Prostate gland (tissue), 2 donors: Measurements from ENCODE around the gene CABP2. TPM values are rescaled to one million over a fixed set of nuclear protein-coding genes. Genes with fewer than 3 reads are reported as not detected.

Experiments
- DNase-seq: peaks from one replicate; pipeline ENCODE4 v3.0.0-alpha.2; 2019; ENCODE audit warnings: low spot score
- H3K27ac ChIP-seq, 2 donors: fragments of 200-600 bp; sonication (generic); 2 replicates each; pipeline ENCODE4 v1.5.1; 2017 to 2019
- H3K27me3 ChIP-seq: fragments of 200-600 bp; sonication (generic); replicated peaks from 2 replicates; pipeline ENCODE4 v1.5.1; 2019; ENCODE audit not compliant: insufficient read depth
- H3K36me3 ChIP-seq, 2 donors: fragments of 200-600 bp; sonication (generic); 1 replicate in 1 of 2; 2 replicates in 1 of 2; pipeline versions ENCODE4 v1.5.1 to v1.8.1; 2017 to 2019
- H3K4me1 ChIP-seq: fragments of 200-600 bp; sonication (generic); replicated peaks from 2 replicates; pipeline ENCODE4 v1.5.1; 2019
- H3K4me3 ChIP-seq, 2 donors: fragments of 200-600 bp; sonication (generic); 2 replicates each; pipeline ENCODE4 v1.5.1; 2017 to 2019
- H3K9me3 ChIP-seq: fragments of 200-600 bp; sonication (generic); 2 replicates; pipeline ENCODE4 v1.5.1; 2017
- POLR2A ChIP-seq: fragments of 450-650 bp; IDR thresholded peaks from one replicate; pipeline ENCODE4 v1.6.1; 2016; ENCODE audit warnings: antibody characterized with exemption, mild to moderate bottlenecking
- POLR2AphosphoS5 ChIP-seq: sonication (generic); formaldehyde crosslinking; IDR thresholded peaks from one replicate; pipeline ENCODE4 v1.6.1; 2017; ENCODE audit warnings: antibody characterized with exemption
- WGBS: methylation state at CpG from one replicate; pipeline ENCODE4 v1.1.5; 2018; 5-methylcytosine and 5-hydroxymethylcytosine counted together
- intact Hi-C: fragments of 100-400 bp; cut with DNase I; formaldehyde crosslinking; loops from one replicate; pipeline ENCODE4 v1.14.2; 2022
- microRNA-seq: library from miRNA; unstranded; fragments of <30 nt; microRNA quantifications from one replicate; pipeline ENCODE4, GENCODE V29; 2016
- small RNA-seq, 2 donors: library from RNA; depleted of rRNA; stranded (forward); fragments of <200 nt; gene quantifications; one replicate each; pipeline ENCODE3, GENCODE V24; 2016
- total RNA-seq, 2 donors: library from RNA; depleted of rRNA; stranded (reverse); fragments of >200 nt; gene quantifications; one replicate each; pipeline ENCODE4 v1.1.0, GENCODE V29; 2016
- TF ChIP-seq, protein P1 (sequence below), 4 experiments: fragments of 200-600 bp in 2 of 4; fragments of 450-650 bp in 2 of 4; sonication (generic) in 2 of 4; IDR thresholded peaks; 1 replicate in 3 of 4; 2 replicates in 1 of 4; pipeline ENCODE4 v1.5.1; 2016 to 2019; ENCODE audit warnings: antibody characterized with exemption in 4 of 4, mild to moderate bottlenecking in 2 of 4, moderate library complexity in 2 of 4

CABP2 gene
- total RNA-seq, 2 donors from 2014 or later, result not detected

- no peak overlapping the region for H3K27ac ChIP-seq
- no peaks in the 10 kb centered on the region for H3K27me3 ChIP-seq
- no peak for DNase-seq
- peaks cover 4% of the 10 kb centered on the region for H3K4me1 ChIP-seq
- H3K4me3 ChIP-seq, result no peak overlapping the region
- intact Hi-C loops, result no loop called here
- no peaks in the 10 kb centered on the region for H3K9me3 ChIP-seq
- no peak for TF ChIP-seq POLR2A
- TF ChIP-seq, protein P1, sequence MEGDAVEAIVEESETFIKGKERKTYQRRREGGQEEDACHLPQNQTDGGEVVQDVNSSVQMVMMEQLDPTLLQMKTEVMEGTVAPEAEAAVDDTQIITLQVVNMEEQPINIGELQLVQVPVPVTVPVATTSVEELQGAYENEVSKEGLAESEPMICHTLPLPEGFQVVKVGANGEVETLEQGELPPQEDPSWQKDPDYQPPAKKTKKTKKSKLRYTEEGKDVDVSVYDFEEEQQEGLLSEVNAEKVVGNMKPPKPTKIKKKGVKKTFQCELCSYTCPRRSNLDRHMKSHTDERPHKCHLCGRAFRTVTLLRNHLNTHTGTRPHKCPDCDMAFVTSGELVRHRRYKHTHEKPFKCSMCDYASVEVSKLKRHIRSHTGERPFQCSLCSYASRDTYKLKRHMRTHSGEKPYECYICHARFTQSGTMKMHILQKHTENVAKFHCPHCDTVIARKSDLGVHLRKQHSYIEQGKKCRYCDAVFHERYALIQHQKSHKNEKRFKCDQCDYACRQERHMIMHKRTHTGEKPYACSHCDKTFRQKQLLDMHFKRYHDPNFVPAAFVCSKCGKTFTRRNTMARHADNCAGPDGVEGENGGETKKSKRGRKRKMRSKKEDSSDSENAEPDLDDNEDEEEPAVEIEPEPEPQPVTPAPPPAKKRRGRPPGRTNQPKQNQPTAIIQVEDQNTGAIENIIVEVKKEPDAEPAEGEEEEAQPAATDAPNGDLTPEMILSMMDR (IDR thresholded peaks at IDR 0.05), result no peak
- TF ChIP-seq POLR2AphosphoS5, result no peak
- H3K36me3 ChIP-seq, result peaks cover 0 to 4% of the 10 kb centered on the region in 2 donors
- WGBS, result 81% methylated on average over 8 of the region's 8 CpGs
These were observed 52.8 kb downstream of the CABP2 start for GRCh38 chr11:67470337-67471002.

DNA sequence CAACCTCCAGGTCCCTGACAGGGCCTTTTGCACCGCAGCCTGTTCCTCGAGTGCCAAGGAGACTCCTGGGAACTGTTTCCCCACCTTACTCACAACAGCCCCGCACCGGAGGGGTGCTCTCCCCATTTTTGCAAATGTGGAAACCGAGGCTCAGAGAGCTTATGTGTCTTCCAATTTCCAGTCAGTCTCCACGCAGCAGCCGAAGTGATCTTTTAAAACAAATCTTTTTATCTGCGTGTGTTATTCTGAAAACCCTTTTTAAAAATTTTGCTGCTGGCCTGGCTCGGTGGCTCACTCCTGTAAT, 53.8 kb downstream of the CABP2 start:
- no peak for TF ChIP-seq POLR2A
- TF ChIP-seq POLR2AphosphoS5, result no peak
- TF ChIP-seq, protein P1 (IDR thresholded peaks at IDR 0.05), result no peak
- DNase-seq, result no peak
- peaks cover 6% of the 10 kb centered on the region for H3K4me1 ChIP-seq
- H3K27ac ChIP-seq, result peak overlapping the region; percentile 89 to 92
- H3K27me3 ChIP-seq, result no peaks in the 10 kb centered on the region
- H3K4me3 ChIP-seq, result peak overlapping the region; percentile 84 to 87
- WGBS, result 6% methylated on average over 9 of the region's 9 CpGs
- intact Hi-C loops, result loop anchor here (5.0 kb wide), 1 partner anchor 67 kb away; the partner anchor contains the start of genes PPP1CA and TBC1D10C
- H3K36me3 ChIP-seq, result peaks cover 0 to 4% of the 10 kb centered on the region in 2 donors
- no peaks in the 10 kb centered on the region for H3K9me3 ChIP-seq

Small RNA genes within 50 kb of the gene (microRNA-seq; reads per million reads assigned to microRNA genes)
- gene MIR6752, result not detected

Small RNA genes within 50 kb of the gene (small RNA-seq; reads per million reads assigned to genes)
- gene MIR6752, result 0 reads per million in 2 donors

Other genes starting within 250 kb of the CABP2 start
- 10 to 100 TPM; 35.9 to 75.3 TPM for gene ANKRD13D, start 234.1 kb downstream of the CABP2 start, total RNA-seq
- 100 to 1,000 TPM in 1 of 2 donors, 10 to 100 TPM in 1; 70.9 to 101 TPM for gene SSH3, start 219.9 kb downstream of the CABP2 start, total RNA-seq
- 100 to 1,000 TPM in 1 of 2 donors, 10 to 100 TPM in 1; 95.1 to 145 TPM for gene POLD4, start 169.9 kb downstream of the CABP2 start, total RNA-seq
- gene CLCF1, start 149.8 kb downstream of the CABP2 start, total RNA-seq, result 1 to 10 TPM; 2.5 to 2.6 TPM
- 10 to 100 TPM; 30.2 to 49.4 TPM for gene RAD9A, start 131.5 kb downstream of the CABP2 start, total RNA-seq
- gene PPP1CA, start 121.6 kb downstream of the CABP2 start, total RNA-seq, result 100 to 1,000 TPM; 168 to 215 TPM
- 1 to 10 TPM; 3.7 to 6.5 TPM for gene TBC1D10C, start 119.4 kb downstream of the CABP2 start, total RNA-seq
- gene CARNS1, start 107.8 kb downstream of the CABP2 start, total RNA-seq, result 1 to 10 TPM in 1 of 2 donors, under 1 TPM in 1; 0.91 to 1.0 TPM
- gene RPS6KB2, start 95.0 kb downstream of the CABP2 start, total RNA-seq, result 10 to 100 TPM; 54.5 to 72.9 TPM
- 1 to 10 TPM; 2.9 to 5.9 TPM for gene PTPRCAP, start 85.8 kb downstream of the CABP2 start, total RNA-seq
- gene CORO1B, start 80.0 kb downstream of the CABP2 start, total RNA-seq, result 100 to 1,000 TPM; 106 to 184 TPM
- gene GPR152, start 70.7 kb downstream of the CABP2 start, total RNA-seq, result not detected
- 1 to 10 TPM; 4.3 to 6.1 TPM for gene CABP4, start 68.1 kb downstream of the CABP2 start, total RNA-seq
- 100 to 1,000 TPM; 106 to 402 TPM for gene TMEM134, start 54.2 kb downstream of the CABP2 start, total RNA-seq
- gene AIP, start 40.4 kb downstream of the CABP2 start, total RNA-seq, result 10 to 100 TPM; 63.7 to 93.7 TPM
- 10 to 100 TPM; 19.3 to 26.9 TPM for gene PITPNM1, start 18.1 kb downstream of the CABP2 start, total RNA-seq
- gene CDK2AP2, start 15.3 kb downstream of the CABP2 start, total RNA-seq, result 10 to 100 TPM; 57.1 to 91.9 TPM
- gene GSTP1, start 60.4 kb upstream of the CABP2 start, total RNA-seq, result 100 to 1,000 TPM; 540 to 577 TPM
- 100 to 1,000 TPM; 190 to 260 TPM for gene NDUFV1, start 83.5 kb upstream of the CABP2 start, total RNA-seq
- 10 to 100 TPM in 1 of 2 donors, 1 to 10 TPM in 1; 7.2 to 29.2 TPM for gene NUDT8, start 106.5 kb upstream of the CABP2 start, total RNA-seq
- gene TBX10, start 116.3 kb upstream of the CABP2 start, total RNA-seq, result not detected
- gene ACY3, start 127.3 kb upstream of the CABP2 start, total RNA-seq, result 1 to 10 TPM in 1 of 2 donors, not detected in 1; 1.7 TPM
- 1 to 10 TPM; 1.8 to 4.4 TPM for gene ALDH3B2, start 151.2 kb upstream of the CABP2 start, total RNA-seq